DLD1 (cell line): ENCODE results near the gene GSTM2.

ENCODE experiments used
- in situ Hi-C: cut with HindIII; loops from 2 replicates; pipeline ENCODE4 v1.10.0; 2017; ENCODE audit warnings: low sequenced_read_pairs

GSTM2 gene

DNA sequence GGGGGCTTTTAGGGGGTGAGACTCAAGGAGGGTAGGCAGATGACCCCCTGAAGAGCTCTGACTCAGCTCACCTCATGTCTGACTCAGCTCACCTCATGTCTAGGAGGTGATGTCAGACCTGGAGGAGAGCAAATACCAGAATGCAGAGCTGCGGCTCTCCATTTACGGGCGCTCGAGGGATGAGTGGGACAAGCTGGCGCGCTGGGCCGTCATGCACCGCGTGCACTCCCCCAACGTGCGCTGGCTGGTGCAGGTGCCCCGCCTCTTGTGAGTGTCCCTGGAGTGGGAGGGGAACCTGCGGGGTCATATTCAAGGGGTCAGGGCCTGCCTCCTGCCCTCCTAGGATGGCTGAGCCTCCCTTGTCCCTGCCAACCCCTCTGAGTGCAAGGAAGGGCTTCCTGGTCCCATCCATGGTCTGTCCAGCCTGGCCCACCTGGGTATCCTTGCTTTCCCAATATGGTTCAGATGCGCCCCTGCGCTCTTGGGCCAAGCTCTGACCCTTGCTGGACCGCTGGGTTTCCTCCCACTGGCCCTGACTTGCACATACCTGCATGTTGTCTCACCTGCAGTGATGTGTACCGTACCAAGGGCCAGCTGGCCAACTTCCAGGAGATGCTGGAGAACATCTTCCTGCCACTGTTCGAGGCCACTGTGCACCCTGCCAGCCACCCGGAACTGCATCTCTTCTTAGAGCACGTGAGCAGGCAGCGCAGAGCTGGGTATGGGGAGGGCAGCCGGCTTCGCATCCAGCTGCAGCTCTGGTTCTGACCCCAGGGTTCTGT, 39.1 kb upstream of the GSTM2 start:
- in situ Hi-C loops = loop anchor here (25.0 kb wide), 1 partner anchor 134 kb away; the partner anchor contains the start of gene EPS8L3

DNA sequence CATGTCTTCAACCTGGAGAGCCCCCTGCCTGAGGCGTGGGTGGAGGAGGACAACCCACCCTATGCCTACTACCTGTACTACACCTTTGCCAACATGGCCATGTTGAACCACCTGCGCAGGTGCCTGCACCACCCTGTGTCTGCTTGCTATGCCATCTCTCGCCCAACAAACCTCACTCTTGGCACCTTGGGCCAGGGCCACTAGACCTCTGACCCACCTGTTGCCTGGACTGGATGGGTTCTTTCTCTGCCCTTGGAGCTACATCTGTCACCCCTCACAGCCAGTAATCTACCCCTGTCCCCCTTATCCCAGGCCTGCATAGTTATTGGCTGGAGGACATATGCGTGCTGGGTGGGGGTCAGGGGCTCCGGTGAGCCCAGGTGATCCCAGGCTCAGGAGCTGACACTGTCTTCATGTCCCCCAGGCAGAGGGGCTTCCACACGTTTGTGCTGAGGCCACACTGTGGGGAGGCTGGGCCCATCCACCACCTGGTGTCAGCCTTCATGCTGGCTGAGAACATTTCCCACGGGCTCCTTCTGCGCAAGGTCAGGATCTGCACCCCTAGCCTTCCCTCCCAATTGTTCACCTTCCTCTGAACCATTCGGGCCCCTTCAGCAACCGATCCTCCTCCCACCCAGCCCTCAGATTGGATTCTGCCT, 38.4 kb upstream of the GSTM2 start:
- in situ Hi-C loops = loop anchor here (25.0 kb wide), 1 partner anchor 133 kb away; the partner anchor contains the start of gene EPS8L3

DNA sequence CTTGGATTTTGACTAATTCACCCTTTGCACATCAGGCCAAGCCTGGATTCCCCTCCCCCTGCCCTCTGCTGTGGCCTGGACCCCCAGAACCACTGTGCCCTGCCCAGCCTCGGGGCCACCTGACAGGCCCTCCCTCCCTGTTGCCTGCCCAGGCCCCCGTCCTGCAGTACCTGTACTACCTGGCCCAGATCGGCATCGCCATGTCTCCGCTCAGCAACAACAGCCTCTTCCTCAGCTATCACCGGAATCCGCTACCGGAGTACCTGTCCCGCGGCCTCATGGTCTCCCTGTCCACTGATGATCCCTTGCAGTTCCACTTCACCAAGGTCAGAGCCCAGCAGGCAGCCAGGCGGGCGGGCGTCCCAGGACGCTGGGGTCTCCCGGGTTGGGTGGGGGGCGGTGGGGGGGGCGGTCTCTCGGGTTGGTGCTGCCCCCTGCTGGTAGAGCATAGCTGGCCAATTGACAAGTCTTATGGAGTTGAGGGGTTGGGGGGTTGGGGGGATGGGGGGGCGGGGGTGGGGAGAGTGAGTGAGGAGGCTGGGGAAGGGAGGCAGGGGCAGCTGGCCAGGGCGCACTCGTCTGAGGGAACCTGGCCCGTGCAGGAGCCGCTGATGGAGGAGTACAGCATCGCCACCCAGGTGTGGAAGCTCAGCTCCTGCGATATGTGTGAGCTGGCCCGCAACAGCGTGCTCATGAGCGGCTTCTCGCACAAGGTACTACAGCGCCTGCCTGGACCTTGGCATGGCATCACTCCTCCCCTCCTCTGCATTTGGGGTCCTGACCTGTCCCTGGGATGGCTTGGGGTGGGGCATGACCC, 37.6 kb upstream of the GSTM2 start:
- in situ Hi-C loops = loop anchor here (25.0 kb wide), 1 partner anchor 132 kb away; the partner anchor contains the start of gene EPS8L3

DNA sequence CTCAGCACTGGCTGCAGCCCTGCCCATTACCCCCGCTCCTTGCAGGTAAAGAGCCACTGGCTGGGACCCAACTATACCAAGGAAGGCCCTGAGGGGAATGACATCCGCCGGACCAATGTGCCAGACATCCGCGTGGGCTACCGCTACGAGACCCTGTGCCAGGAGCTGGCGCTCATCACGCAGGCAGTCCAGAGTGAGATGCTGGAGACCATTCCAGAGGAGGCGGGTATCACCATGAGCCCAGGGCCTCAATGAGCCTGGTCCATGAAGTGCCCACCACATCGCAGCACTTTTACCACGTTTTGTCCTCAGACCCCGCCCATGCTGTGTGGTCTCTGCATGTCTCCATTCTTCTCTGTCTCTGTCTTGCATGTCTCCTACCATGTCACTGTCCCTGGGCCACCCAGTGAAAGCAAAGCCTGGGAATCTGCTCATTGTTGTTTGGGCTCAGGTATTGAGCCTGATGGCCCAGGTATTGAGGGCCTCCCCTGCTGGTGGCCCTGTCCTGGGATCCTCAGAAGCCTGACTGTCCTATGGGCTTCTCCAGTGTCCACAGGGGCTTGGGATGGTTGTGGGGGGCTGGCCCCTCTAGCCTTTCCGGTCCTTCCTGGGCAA, 36.9 kb upstream of the GSTM2 start:
- in situ Hi-C loops = loop anchor here (25.0 kb wide), 1 partner anchor 131 kb away; the partner anchor contains the start of gene EPS8L3

DNA sequence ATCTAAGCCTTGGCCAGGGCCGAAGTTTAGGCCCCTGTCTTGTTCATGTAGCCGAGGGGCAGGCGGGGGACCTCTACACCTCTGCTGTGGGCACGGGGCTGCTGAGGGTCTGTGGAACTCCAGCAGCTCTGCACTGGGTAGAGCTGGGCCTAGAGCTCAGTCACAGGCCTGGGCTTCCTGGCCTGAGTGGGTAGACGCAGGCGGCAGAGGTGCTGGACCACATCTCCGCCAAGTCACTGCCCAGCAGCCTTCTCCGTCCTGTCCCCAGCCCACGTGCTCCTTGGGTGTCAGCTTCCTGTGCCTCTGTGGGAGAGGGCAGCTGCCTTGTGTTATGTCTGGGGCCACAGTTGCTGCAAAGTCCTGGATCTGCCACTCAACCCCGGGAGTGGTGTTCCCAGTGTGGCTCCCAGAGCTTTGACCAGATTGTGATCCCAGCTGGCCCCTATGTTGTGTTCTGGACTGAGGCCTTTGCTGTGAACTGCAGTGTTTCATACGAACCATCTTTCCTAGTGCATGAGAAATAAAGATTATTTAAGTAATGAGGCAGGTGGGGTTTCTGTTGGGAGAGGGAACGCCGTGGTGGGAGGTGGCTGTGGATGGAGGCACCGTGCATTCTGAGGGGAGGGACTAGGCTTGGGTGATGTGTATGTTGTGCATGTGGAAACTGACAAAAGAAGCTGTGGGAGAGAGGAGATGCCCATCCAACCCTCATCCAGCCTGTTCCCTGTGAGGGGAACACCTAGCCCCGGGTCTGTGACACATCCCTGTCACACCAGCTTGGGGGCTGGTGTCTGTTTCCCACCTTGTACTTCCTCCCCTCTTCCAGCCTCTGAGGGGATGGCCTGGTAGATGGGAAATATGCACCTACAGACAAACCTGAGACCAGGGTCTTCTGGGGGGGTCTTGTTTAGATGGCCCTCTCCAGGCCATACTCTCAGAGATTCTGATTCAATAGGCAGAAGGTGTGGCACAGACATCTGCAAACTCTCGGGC, 36.0 kb upstream of the GSTM2 start:
- in situ Hi-C loops = loop anchor here (25.0 kb wide), 1 partner anchor 130 kb away; the partner anchor contains the start of gene EPS8L3

DNA sequence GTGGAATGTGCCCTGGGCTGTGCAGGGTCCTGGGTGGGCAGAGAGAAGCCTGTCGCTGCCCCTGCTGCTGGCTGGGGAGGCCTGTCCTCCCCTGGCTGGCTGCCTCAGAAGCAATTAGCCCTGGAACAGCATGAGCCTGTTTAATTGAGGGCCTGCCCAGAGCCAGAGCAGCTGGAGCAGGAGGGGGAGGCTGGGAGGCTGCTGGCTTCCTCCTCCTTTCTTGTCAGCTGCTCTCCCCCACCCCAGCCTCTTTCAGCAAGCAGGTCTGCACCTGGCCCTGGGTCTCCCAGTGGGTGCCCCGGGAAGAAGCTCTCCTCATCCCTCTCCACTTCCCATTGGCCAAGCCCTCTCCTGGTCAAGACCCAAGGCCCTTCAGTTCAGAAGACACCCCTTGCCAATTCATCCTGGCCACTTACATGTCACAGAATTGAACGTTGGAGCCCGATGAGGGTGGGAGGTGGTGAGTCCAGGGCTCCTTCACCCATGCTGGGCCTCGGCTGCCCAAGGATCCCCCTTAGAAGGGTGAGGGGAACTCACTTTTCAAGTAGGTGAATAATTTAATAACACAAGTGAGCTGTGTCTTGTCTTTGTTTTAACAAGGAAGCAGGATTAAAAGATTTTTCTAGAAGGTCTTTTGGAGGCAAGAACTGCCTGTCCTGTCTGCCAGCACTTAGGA, 35.0 kb upstream of the GSTM2 start:
- in situ Hi-C loops = loop anchor here (25.0 kb wide), 1 partner anchor 129 kb away; the partner anchor contains the start of gene EPS8L3

DNA sequence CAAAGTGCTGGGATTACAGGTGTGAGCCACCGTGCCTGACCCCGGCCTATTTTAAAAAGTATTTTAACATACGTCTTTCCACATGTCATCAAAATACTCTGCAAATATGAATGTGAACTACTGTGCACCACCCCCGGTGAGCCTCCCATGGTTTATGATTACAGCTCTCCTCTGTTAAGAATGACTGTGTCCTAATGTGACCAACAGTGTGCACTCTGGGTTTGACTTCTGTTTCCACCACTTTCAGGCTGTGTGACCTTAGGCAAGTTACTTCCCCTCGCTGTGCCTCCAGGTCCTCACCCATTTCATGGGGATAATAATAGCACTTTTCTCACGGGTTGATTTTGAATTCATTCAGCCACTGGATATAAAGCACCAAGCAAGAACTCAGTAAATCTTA, 33.6 kb upstream of the GSTM2 start:
- in situ Hi-C loops = loop anchor here (25.0 kb wide), 1 partner anchor 128 kb away; the partner anchor contains the start of gene EPS8L3

DNA sequence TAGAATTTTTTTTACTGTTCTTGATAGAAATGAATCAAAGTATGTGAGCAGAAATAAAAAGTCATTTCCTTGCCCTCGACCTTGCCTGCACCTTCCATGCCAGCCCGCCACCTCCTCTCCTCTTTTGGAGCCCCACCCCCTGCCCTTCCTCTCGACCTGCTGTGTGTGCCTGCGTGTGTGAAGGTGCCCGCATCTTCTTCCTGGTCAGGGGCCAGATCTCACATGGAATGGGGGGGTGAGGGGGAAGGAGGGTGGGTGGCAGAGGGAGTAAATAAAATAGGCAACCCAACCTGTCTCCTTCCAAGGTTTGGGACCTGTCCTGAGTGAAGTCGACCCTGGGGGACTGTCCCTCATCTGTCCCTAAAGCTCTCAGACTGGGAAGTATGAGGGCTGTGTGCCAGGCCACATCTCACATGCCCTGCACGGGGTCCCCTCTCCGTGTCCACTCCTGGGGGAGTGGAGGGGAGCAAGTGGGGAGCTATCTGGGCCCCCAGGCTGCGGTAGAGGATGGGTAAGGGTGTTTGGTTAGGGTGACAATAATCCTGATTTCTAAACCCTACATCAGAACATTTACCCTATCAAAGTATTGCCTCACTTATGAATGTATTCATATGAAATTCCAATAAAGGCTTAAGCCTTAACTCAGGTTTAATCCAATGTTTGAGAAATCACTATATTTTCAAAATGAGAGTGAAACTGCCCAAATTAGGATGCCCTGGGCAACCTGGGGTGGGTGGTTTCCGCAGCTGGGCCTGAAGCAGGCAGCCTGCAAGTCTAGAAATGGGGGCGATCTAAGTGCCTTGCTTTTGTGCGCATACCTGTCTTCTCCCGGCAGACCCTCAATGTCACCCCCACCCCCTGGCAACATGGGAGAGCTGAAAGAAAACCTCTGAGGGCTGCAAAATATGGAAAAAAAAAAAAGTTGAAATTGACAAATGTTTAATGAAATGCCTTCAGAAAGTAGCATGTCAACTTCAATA, 32.8 kb upstream of the GSTM2 start:
- in situ Hi-C loops = loop anchor here (25.0 kb wide), 1 partner anchor 127 kb away; the partner anchor contains the start of gene EPS8L3

DNA sequence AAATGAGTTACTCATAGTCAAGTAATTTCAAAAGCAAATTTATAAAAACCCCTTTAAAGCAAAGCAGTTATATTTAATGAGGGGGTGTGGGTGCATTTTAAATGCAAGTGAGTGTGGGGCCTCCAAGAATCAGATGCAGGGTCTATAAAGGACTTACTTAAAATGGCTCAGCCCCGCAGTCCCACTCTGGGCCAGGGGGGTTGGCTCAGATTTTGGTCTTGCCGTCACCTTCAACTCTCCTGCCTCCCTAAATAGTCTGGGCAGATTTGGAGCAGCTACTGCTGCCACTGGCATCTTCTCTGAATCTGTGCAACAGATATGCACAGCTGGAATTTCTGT, 32.0 kb upstream of the GSTM2 start:
- in situ Hi-C loops = loop anchor here (25.0 kb wide), 1 partner anchor 126 kb away; the partner anchor contains the start of gene EPS8L3

DNA sequence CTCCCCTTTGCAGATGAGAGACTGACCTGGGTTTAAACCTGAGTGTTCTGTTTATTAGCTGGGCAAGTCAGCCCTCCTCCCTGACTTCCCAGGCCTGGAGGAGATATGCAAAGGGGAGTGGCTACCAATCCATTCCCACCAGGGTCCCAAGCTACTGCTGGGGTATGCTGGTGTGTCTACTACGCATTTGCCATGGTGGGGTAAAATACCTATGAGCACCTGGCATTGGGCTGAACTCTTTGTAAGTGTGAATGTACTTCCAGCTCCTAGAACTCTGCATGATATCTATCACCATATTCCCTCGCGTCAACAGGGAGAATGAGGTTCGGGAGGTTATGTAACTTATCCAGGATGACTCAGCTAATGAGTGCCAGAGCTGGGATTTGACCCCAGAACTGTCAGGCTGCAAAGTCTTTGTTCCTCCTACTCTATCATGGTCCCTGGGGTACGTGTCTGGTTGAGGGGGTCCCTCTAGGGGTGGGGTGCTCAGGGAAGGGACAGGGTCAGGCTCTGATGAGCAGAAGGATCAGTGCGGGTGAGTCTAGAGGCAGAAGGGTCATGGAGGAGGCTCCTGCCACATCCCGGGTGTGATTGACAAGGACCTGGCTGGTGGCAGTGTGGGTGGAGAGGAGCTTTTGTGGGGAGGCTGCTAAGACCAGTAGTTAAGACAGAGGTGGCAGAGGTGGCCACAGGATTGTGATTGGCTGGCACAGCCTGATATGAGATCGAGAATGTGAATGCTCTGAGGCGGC, 31.5 kb upstream of the GSTM2 start:
- in situ Hi-C loops = loop anchor here (25.0 kb wide), 1 partner anchor 126 kb away; the partner anchor contains the start of gene EPS8L3

DNA sequence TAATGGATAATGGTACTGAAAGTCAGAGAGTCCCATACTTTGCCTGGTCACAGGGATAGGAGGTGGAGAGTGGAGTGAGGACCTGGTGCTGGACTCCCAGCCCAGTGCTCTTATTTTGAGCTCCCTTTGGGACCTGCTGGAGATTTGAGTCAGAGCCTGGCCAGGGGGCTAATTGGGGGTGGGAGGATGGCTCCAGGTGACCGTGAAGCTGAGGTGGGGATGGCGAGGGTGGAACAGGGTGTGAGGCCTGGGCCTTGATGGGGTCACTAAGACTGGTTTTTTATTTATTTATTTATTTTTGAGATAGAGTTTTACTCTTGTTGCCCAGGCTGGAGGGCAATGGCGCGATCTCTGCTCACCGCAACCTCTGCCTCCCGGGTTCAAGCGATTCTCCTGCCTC, 30.4 kb upstream of the GSTM2 start:
- in situ Hi-C loops = loop anchor here (25.0 kb wide), 1 partner anchor 125 kb away; the partner anchor contains the start of gene EPS8L3

DNA sequence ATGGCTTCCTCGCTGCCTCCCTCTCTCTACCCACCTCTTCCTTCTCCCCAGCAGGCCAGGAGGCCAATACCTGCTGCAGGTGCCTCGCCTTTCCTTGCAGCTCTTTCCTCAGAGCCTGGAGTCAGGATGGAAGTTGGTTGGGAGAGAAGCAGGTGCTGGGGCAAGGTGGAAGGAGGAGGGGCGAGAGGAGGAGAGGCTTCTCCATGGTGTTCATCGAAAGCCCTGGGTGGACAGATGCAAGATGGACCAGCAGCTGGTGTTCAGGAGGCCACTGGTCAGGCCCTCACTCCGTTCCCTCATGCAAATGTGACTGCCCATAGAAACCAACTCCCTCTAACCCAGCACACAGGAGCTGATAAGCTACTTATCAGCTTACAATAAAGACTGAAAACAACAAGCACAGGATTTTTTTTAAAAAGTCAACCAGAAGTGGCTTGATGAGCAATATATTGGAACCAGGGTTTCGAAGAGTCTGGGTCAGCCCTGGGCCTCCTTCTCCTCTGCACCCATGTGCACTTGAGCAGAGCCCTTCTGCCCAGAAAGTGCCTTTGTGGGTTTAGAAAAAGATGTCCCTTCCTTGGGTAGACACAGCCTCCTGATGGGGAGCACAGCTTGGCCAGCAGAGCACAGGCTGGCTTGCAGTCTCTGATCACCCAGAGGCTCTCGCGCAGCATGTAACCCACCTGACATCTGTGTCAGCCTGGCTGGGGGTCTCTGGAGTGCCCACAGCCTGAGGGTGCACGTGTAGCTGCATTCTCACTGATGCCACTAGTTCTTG, 28.6 kb upstream of the GSTM2 start:
- in situ Hi-C loops = loop anchor here (25.0 kb wide), 1 partner anchor 123 kb away; the partner anchor contains the start of gene EPS8L3

DNA sequence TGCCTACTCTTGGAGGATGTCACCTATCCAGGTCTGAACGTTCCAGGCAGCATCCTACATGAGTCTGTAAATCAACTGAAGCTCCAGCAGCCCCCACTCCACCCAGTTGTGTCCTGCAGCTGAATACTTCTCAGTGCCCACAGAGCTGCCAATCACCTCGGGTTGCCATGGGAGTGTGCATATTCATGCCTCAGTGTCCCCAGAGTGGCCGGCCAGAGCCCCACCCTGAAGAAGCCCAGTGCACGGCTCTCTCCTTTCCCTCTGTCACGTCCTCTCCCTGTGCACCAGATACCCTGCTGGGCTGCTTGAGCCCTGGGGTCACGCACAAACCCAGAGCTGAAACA, 28.0 kb upstream of the GSTM2 start:
- in situ Hi-C loops = loop anchor here (25.0 kb wide), 1 partner anchor 122 kb away; the partner anchor contains the start of gene EPS8L3

DNA sequence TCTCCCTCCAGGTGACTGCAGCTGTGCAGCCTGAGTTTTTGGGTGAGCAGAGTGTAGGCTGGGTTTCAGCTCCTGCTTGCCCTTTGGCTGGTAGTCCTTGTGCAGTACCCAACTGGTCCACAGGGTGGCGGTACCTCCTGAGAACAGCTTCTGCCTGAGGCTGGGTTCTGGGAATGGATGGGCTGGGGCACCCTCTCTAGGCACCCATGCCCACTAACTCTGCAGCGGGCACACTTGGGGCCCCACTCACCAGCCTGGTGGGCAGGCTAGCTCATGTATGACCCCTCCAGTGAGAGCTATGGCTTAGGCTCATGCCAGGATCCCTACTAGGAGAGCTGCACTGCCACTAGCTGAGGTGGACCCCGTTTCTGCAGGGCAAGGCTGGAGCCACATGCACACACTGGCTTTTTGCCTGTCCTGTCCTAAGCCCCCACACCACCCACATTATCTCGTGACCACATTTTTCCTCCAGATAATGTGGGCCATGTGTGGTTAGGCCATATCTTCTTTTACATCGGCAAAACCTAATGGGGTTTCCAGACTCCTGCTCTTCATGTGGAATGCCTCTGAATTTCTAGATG, 27.5 kb upstream of the GSTM2 start:
- in situ Hi-C loops = loop anchor here (25.0 kb wide), 1 partner anchor 122 kb away; the partner anchor contains the start of gene EPS8L3

DNA sequence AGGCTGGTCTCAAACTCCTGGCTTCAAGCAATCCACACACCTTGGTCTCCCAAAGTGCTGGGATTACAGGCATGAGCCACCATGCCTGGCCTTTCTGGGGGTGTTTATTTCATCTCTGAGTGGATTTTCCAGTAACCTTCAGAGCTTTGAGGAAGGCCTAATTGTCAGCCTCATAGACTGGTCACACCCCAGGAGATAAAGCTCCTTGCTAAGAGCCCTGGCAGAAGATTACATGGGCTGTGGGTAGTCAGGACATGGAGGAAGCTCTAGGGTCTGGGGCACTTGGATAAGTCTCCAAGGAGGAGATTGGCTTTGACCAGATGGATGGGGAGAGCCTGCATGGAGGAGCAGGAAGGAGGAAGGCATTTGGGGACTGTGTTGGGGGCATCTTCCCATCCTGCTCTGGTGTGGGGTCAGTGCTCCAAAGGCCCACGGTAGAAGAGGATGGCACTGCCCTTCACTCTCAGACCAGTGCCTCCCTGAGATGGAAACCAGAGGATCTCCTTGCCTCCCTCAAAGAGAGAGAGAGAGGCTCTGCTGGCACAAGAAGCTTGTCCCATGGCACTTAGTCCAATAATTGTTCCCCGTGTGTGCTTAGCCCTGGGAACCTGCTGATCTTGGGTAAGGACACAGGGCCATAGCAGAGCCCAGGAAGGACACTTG, 26.6 kb upstream of the GSTM2 start:
- in situ Hi-C loops = loop anchor here (25.0 kb wide), 1 partner anchor 121 kb away; the partner anchor contains the start of gene EPS8L3
